ENCODE data around the gene GPR141.

DNA sequence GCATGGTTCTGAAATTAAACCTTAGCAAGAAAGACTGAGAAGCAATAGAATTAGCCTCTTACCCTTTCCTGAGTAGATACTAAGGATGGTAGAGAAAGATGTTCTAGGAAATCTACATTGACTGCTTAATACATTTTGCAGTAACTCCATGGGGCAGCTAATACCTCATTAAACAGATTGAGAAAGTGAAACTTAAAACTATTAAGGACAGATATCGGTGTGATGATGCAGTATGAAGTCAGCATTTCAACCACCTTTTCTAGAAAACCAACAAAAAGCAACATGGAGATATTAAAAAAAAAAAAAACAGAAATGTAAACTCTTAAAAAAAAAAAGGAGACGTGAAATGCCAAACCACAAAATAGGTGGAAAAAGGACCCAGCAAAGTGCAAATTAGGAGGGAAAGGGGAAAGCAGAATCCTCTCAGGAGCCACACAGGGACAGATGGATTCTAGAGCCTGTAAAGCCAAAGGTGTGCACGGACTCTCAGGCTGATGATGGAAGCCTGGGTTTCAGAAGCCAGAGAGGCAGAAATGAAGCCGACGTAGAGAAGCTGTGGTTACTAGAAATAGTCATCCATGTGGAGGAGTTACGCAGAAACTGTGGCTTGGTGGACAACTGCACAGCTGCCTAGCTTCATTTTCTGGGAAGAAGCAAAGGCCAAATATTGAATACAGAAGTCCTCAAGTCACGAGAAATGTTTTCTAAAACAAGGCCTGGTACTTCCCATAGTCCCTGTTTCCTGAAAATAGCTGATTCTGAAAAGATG is 38.1 kb upstream of the GPR141 start:
- TF ChIP-seq CTCF (IDR thresholded peaks at IDR 0.05; ENCODE audit: low read length) (no peak), EZH2 (IDR thresholded peaks at IDR 0.05; ENCODE audit: borderline replicate concordance, low read length) (no peak)

Data from OCI-LY1 (cell line).